HepG2 (cell line): ENCODE results near the gene MRPL42. TPM values are rescaled to one million over a fixed set of nuclear protein-coding genes. Genes with fewer than 3 reads are reported as not detected.

Experiments
- ATAC-seq: fragments of 200-7000 bp; cut with Tn5 transposase; 3 replicates; pipeline ENCODE4 v1.9.1; 2020; ENCODE audit warnings: mild to moderate bottlenecking, moderate library complexity
- BruUV-seq: library from RNA; stranded (reverse); fragments of 400-500 nt; replicated peaks from 2 replicates; lab custom pipeline; 2021; lab: Mats Ljungman, UMichigan
- CTCF ChIA-PET: fragments of 300-600 bp; formaldehyde crosslinking; extraction: SDS; loops from one replicate; lab custom pipeline; 2021; ENCODE audit warnings: low total read pairs, inconsistent platforms, low intra/inter-chr PET ratio; lab: Yijun Ruan, JAX
- POLR2A ChIA-PET: fragments of 350-600 bp; sonication (Branson Sonifier 250); formaldehyde crosslinking; loops from one replicate; lab custom pipeline; 2020; ENCODE audit warnings: antibody characterized with exemption, inconsistent platforms; lab: Yijun Ruan, JAX
- DNase-seq: peaks from one replicate; pipeline ENCODE4 v3.0.0-alpha.2; 2015; ENCODE audit warnings: low spot score
- FAIRE-seq: peaks from 3 replicates; lab custom pipeline; 2011; peaks lifted over from hg19 to GRCh38; lab: Jason Lieb, UNC
- H2AFZ ChIP-seq: one replicate; pipeline ENCODE4 v1.6.1; 2011; ENCODE audit warnings: low read length, inconsistent platforms
- H3K27ac ChIP-seq: fragments of 300-600 bp; 3 replicates; pipeline ENCODE4 v1.8.0; 2011; ENCODE audit warnings: mixed run types, mild to moderate bottlenecking, mixed read lengths, low read length, inconsistent platforms; ENCODE audit not compliant: insufficient read depth; ENCODE audit errors: extremely low read length
- H3K27me3 ChIP-seq, 2 experiments: fragments of 200-600 bp in 1 of 2; 2 replicates in 1 of 2; 3 replicates in 1 of 2; pipeline versions ENCODE4 v1.6.0 to v1.8.0; 2011; ENCODE audit warnings: low read length in 2 of 2, mild to moderate bottlenecking in 2 of 2, moderate library complexity in 2 of 2, inconsistent platforms in 1 of 2; ENCODE audit not compliant: insufficient read depth in 2 of 2, control insufficient read depth in 1 of 2
- H3K36me3 ChIP-seq, 2 experiments: fragments of 200-600 bp in 1 of 2; replicated peaks in 1 of 2; 2 replicates in 1 of 2; 3 replicates in 1 of 2; pipeline versions ENCODE4 v1.5.1 to v1.8.0; 2011; ENCODE audit warnings: low read length in 2 of 2, inconsistent platforms in 1 of 2; ENCODE audit not compliant: insufficient read depth in 2 of 2, control insufficient read depth in 1 of 2
- H3K4me1 ChIP-seq: 2 replicates; pipeline ENCODE4 v1.5.1; 2012; ENCODE audit warnings: low read length, inconsistent platforms; ENCODE audit not compliant: insufficient read depth
- H3K4me2 ChIP-seq: 2 replicates; pipeline ENCODE4 v1.6.0; 2011; ENCODE audit warnings: low read depth, low read length, inconsistent platforms
- H3K4me3 ChIP-seq, 3 experiments: fragments of 200-600 bp in 1 of 3; sonication (generic), shearing (Covaris generic) in 1 of 3; replicated peaks in 1 of 3; 2 replicates each; pipeline ENCODE4 v1.5.1; 2011 to 2016; ENCODE audit warnings: low read length in 3 of 3, inconsistent platforms in 2 of 3, low read depth in 2 of 3, mild to moderate bottlenecking in 2 of 3, control low read depth in 1 of 3, mixed read lengths in 1 of 3; ENCODE audit not compliant: insufficient read depth in 1 of 3
- H3K79me2 ChIP-seq: one replicate; pipeline ENCODE4 v1.6.1; 2011; ENCODE audit warnings: low read length, inconsistent platforms; ENCODE audit not compliant: insufficient read depth
- H3K9ac ChIP-seq: 2 replicates; pipeline ENCODE4 v1.6.0; 2011; ENCODE audit warnings: mild to moderate bottlenecking, low read depth, low read length, inconsistent platforms; ENCODE audit not compliant: insufficient read depth
- H3K9me3 ChIP-seq: 2 replicates; pipeline ENCODE4 v1.5.1; 2012; ENCODE audit warnings: mild to moderate bottlenecking, low read length
- H4K20me1 ChIP-seq: 2 replicates; pipeline ENCODE4 v1.6.0; 2011; ENCODE audit warnings: inconsistent platforms, mild to moderate bottlenecking, low read length, moderate library complexity; ENCODE audit not compliant: insufficient read depth
- CEBPB ChIP-seq: IDR thresholded peaks from 2 replicates; pipeline ENCODE4 v1.6.1; 2011; ENCODE audit warnings: low read depth, low read length, improper control_type of control experiment, borderline replicate concordance
- ELF1 ChIP-seq: sonication (generic); formaldehyde crosslinking; IDR thresholded peaks from 2 replicates; pipeline ENCODE4 v1.4.0; 2020; ENCODE audit warnings: missing genetic modification reagents
- FOSL2 ChIP-seq: sonication (generic); formaldehyde crosslinking; IDR thresholded peaks from 2 replicates; pipeline ENCODE4 v1.4.0; 2020; ENCODE audit warnings: missing genetic modification reagents
- HOXA3 ChIP-seq: sonication (generic); formaldehyde crosslinking; IDR thresholded peaks from 2 replicates; pipeline ENCODE4 v1.5.0; 2020; ENCODE audit warnings: missing genetic modification reagents
- JUNB ChIP-seq: sonication (generic); formaldehyde crosslinking; IDR thresholded peaks from 2 replicates; pipeline ENCODE4 v1.8.0; 2022; ENCODE audit warnings: missing genetic modification reagents, mild to moderate bottlenecking, borderline replicate concordance
- KDM1A ChIP-seq: IDR thresholded peaks from 2 replicates; pipeline ENCODE4 v1.6.1; 2016; ENCODE audit warnings: missing compliant biosample characterization
- RBAK ChIP-seq: sonication (generic); formaldehyde crosslinking; IDR thresholded peaks from 2 replicates; pipeline ENCODE4 v1.5.1; 2020; ENCODE audit warnings: mild to moderate bottlenecking, missing genetic modification reagents
- SNRNP70 ChIP-seq: fragments of 200-400 bp; formaldehyde crosslinking; IDR thresholded peaks from 2 replicates; pipeline ENCODE4 v1.6.1; 2017; ENCODE audit warnings: mild to moderate bottlenecking, low read depth, low read length, moderate library complexity
- TRIM22 ChIP-seq: fragments of 450-650 bp; IDR thresholded peaks from 2 replicates; pipeline ENCODE4 v1.6.1; 2017
- ZNF274 ChIP-seq: sonication (generic); formaldehyde crosslinking; IDR thresholded peaks from 2 replicates; pipeline ENCODE4 v1.5.1; 2020; ENCODE audit warnings: mild to moderate bottlenecking, missing genetic modification reagents
- ZNF770 ChIP-seq: sonication (generic); formaldehyde crosslinking; IDR thresholded peaks from 2 replicates; pipeline ENCODE4 v1.5.0; 2020; ENCODE audit warnings: mild to moderate bottlenecking, missing genetic modification reagents
- ZNF883 ChIP-seq: sonication (generic); formaldehyde crosslinking; IDR thresholded peaks from 2 replicates; pipeline ENCODE4 v1.5.1; 2020; ENCODE audit warnings: mild to moderate bottlenecking, missing genetic modification reagents; ENCODE audit errors: not compliant biosample characterization
- ZSCAN5A ChIP-seq: sonication (generic); formaldehyde crosslinking; IDR thresholded peaks from 2 replicates; pipeline ENCODE4 v1.8.0; 2022; ENCODE audit warnings: mild to moderate bottlenecking, missing genetic modification reagents, borderline replicate concordance
- ZSCAN9 ChIP-seq: IDR thresholded peaks from 2 replicates; pipeline ENCODE4 v1.6.1; 2016; ENCODE audit warnings: borderline replicate concordance
- WGBS: methylation state at CpG from one replicate; pipeline ENCODE4 v1.1.6; 2017; ENCODE audit warnings: low lambda C conversion rate; 5-methylcytosine and 5-hydroxymethylcytosine counted together
- in situ Hi-C: cut with HindIII; loops from 2 replicates; pipeline ENCODE4 v1.10.0; 2017; ENCODE audit warnings: low pct_unique_long_range_greater_than_20kb; ENCODE audit not compliant: extremely low pct_ligation_motif_present
- intact Hi-C: fragments of 100-400 bp; cut with micrococcal nuclease; formaldehyde crosslinking; loops from one replicate; pipeline ENCODE4 v1.10.0; 2022; ENCODE audit not compliant: unreplicated experiment
- polyA plus RNA-seq, 8 experiments: library from polyadenylated mRNA; depleted of rRNA in 3 of 8; stranded (reverse) in 7 of 8; unstranded in 1 of 8; fragments of >200 nt; fragmentation: Illumina TruSeq in 4 of 8; extraction: Trizol in 4 of 8; gene quantifications; 2 replicates each; pipeline versions ENCODE4 v1.2.1 to v1.2.3, GENCODE V29; 2011 to 2016; ENCODE audit warnings: low read depth in 4 of 8, missing spikeins in 1 of 8, mixed read lengths in 1 of 8; ENCODE audit not compliant: insufficient read depth in 1 of 8
- total RNA-seq, 5 experiments: library from RNA; depleted of rRNA; stranded (reverse); fragments of >200 nt; fragmentation: Illumina TruSeq; extraction: Trizol; gene quantifications; 2 replicates each; pipeline ENCODE4 v1.2.3, GENCODE V29; 2016; ENCODE audit warnings: low read depth in 1 of 5
- TF ChIP-seq, protein P1 (sequence below): sonication (generic); formaldehyde crosslinking; IDR thresholded peaks from 2 replicates; pipeline ENCODE4 v1.5.1; 2020; ENCODE audit warnings: missing genetic modification reagents, mild to moderate bottlenecking, borderline replicate concordance
- TF ChIP-seq, protein P2 (sequence below): sonication (generic); formaldehyde crosslinking; conservative IDR thresholded peaks from 2 replicates; pipeline ENCODE4 v1.8.0; 2022; ENCODE audit warnings: mild to moderate bottlenecking, moderate library complexity, missing genetic modification reagents

MRPL42 gene
- total and polyA plus RNA-seq, 2 of the 13 experiments (the other 11 are each of a cell fraction or from before 2014, with no cell fraction given), result 93.3 to 148 TPM

DNA sequence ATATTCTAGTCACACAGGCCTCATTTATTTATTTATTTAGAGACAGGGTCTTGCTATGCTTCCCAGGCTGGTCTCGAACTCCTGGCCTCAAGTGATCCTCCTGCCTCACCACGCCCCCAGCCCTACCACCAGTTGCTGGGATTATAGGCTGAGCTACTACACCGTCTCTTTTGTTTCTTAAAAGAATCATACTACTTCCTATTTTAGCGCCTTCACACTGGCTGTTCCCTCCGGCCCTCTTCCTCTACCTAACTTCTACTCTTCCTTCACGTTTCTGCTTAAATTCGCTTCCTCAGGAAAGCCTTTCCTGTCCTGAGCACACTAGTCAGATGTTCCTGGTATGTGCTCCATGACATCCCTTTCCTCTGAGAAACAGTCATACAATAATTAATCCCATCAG lies 6.4 kb upstream of the MRPL42 start (continued):
- TF ChIP-seq, protein P1, sequence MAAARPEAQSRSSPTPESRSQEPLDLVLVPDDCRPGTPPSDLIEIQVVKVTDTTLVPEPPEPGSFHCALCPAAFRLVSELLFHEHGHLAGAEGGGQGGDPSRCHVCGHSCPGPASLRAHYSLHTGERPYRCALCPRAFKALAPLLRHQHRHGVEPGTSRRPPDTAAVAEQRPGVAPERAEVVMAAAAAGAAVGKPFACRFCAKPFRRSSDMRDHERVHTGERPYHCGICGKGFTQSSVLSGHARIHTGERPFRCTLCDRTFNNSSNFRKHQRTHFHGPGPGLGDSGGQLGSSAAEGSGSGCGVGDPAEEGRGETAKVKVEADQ (CRISPR knock-in tag), result no peak

- H2AFZ ChIP-seq, result no peak overlapping the region
- no TSS peak for BruUV-seq
- no peak overlapping the region for H3K4me3 ChIP-seq
- no peak overlapping the region for H3K4me2 ChIP-seq
- WGBS, result 74% methylated on average over 3 of the region's 3 CpGs
- H3K36me3 ChIP-seq, result no peaks in the 10 kb centered on the region
- peaks cover 47% of the 10 kb centered on the region for H3K4me1 ChIP-seq
- FAIRE-seq (no peak), ATAC-seq (no peak), DNase-seq (no peak)
- in situ Hi-C loops (no loop called here), intact Hi-C loops (no loop called here)
- CTCF ChIA-PET, result no interaction called here
- H4K20me1 ChIP-seq, result no peaks in the 10 kb centered on the region
- no peak overlapping the region for H3K27ac ChIP-seq
- POLR2A ChIA-PET, result no interaction called here
- H3K79me2 ChIP-seq, result no peaks in the 10 kb centered on the region
- H3K9me3 ChIP-seq, result no peaks in the 10 kb centered on the region
- H3K9ac ChIP-seq, result no peak overlapping the region
- H3K27me3 ChIP-seq, result no peaks in the 10 kb centered on the region; a peak in 1 of 5 replicates
- TF ChIP-seq SNRNP70 (no peak), ZNF770 (peak; percentile 24; the same call in 1 of the 2 replicates), KDM1A (CRISPR knock-in tag) (no peak), RBAK (CRISPR knock-in tag) (no peak), ZNF274 (CRISPR knock-in tag) (no peak), ZSCAN9 (no peak), HOXA3 (CRISPR knock-in tag) (no peak), CEBPB (peak; percentile 5; the same call in 1 of the 2 replicates), ZSCAN5A (no peak), JUNB (no peak), TRIM22 (no peak), ZNF883 (CRISPR knock-in tag) (no peak), ELF1 (CRISPR knock-in tag) (no peak), FOSL2 (peak; percentile 41; the same call in 1 of the 2 replicates)
- TF ChIP-seq, protein P2, sequence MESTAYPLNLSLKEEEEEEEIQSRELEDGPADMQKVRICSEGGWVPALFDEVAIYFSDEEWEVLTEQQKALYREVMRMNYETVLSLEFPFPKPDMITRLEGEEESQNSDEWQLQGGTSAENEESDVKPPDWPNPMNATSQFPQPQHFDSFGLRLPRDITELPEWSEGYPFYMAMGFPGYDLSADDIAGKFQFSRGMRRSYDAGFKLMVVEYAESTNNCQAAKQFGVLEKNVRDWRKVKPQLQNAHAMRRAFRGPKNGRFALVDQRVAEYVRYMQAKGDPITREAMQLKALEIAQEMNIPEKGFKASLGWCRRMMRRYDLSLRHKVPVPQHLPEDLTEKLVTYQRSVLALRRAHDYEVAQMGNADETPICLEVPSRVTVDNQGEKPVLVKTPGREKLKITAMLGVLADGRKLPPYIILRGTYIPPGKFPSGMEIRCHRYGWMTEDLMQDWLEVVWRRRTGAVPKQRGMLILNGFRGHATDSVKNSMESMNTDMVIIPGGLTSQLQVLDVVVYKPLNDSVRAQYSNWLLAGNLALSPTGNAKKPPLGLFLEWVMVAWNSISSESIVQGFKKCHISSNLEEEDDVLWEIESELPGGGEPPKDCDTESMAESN, result no peak
Measured at GRCh38 chr12:93461503-93461902, 5.8 kb upstream of the MRPL42 start.
